HFFc6 (cell line): ENCODE measurements around the gene GDF10. TPM values are rescaled to one million over a fixed set of nuclear protein-coding genes. Genes with fewer than 3 reads are reported as not detected.

ENCODE experiments used
- DNase-seq: peaks from one replicate; pipeline ENCODE4 v3.0.0-alpha.2; 2018
- H3K27ac Mint-ChIP-seq: 2 replicates; pipeline ENCODE4 v1.8.0; 2020; ENCODE audit warnings: mild to moderate bottlenecking, mixed read lengths
- H3K27me3 Mint-ChIP-seq: 2 replicates; pipeline ENCODE4 v1.8.0; 2021; ENCODE audit warnings: mild to moderate bottlenecking, moderate library complexity, mixed read lengths; ENCODE audit not compliant: insufficient read depth
- H3K36me3 Mint-ChIP-seq: 2 replicates; pipeline ENCODE4 v1.8.0; 2021; ENCODE audit warnings: low read depth, mixed read lengths
- H3K4me1 Mint-ChIP-seq: 2 replicates; pipeline ENCODE4 v1.8.0; 2020; ENCODE audit warnings: low read depth, mixed read lengths
- H3K4me3 Mint-ChIP-seq: 2 replicates; pipeline ENCODE4 v1.8.0; 2020; ENCODE audit warnings: mild to moderate bottlenecking, moderate library complexity, mixed read lengths
- H3K9me3 Mint-ChIP-seq: 2 replicates; pipeline ENCODE4 v1.8.0; 2020; ENCODE audit warnings: mild to moderate bottlenecking, mixed read lengths
- total RNA-seq, 6 experiments: library from RNA; stranded (reverse); fragmentation: NEBNext Ultra II Directional; extraction: Animal tissue kit (Norgen Biotek cat#: 25700); gene quantifications; 2 replicates in 1 of 6; 3 replicates in 5 of 6; pipeline ENCODE4 v1.2.3, GENCODE V29; 2021
- TF ChIP-seq, protein P1 (sequence below): fragments of 200-600 bp; sonication (generic); IDR thresholded peaks from 2 replicates; pipeline ENCODE4 v1.5.0; 2021; ENCODE audit warnings: antibody characterized with exemption, mild to moderate bottlenecking

Gene GDF10
- total RNA-seq, 6 experiments from 2014 or later, result not detected

DNA sequence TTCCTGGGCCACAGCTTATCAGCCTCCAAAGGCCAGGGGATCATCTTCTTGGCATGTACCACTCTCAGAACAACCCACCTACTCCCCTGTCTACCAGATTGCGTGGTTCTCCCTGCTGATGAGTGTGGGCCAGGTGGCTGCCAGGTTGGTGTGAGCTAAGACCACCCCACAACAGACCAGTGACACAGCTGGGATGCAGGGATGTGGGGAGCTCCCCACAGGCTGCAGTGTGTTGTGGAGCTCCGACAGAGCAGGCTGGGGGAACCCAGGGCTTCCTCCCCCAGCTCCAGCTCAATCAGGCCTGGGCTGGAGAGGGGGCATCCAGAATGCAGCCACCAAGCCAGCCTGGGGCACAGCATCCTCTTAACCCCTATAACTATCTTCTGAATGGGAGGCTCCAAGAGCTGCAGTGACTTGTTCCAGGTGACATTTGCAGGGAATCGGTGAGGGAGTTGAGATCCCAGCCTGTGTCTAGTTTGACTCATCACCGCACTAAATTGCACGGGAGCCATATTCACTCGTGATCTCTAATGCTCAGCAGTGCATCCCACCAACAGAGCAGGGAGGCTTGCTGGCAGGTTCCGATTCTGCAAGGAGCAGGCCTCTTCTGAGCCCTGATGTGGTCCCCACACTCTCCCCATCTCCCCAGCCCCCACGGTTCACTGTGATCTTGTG, 21.7 kb downstream of the GDF10 start:
- Mint-ChIP-seq H3K27ac (no peak overlapping the region), H3K9me3 (no peaks in the 10 kb centered on the region)

DNA sequence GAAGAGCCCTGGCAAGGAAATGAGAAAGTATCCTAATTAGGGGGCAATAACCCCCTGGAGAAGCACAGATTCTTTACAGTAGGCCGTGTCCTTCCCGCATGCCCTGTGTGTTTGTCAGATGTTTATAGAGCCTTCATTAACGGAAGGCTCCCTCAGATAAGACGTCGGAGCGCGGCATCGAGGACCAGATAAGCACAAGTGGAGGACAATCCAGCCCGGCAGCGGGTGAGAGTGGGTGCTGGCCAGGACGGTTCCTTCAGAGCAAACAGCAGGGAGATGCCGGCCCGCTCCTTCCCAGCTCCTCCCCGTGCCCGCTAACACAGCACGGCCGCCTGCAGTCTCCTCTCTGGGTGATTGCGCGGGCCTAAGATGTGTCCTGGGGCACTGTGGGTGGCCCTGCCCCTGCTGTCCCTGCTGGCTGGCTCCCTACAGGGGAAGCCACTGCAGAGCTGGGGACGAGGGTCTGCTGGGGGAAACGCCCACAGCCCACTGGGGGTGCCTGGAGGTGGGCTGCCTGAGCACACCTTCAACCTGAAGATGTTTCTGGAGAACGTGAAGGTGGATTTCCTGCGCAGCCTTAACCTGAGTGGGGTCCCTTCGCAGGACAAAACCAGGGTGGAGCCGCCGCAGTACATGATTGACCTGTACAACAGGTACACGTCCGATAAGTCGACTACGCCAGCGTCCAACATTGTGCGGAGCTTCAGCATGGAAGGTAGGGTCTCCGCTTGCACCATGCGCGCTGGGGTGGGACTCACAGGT, 22.5 kb downstream of the GDF10 start, which contains the start of gene GDF2:
TSS of gene GDF2 (plus strand) at position 155 of the 762 bp plus-strand sequence. CDS start at position 370, 215 bp downstream.
- Mint-ChIP-seq H3K27ac (no peak within 1 kb of the TSS), H3K9me3 (no peaks in the 10 kb centered on the region), H3K4me3 (no peak within 1 kb of the TSS), H3K4me1 (no peaks in the 10 kb centered on the region), H3K27me3 (peaks cover 43% of the 10 kb centered on the region), H3K36me3 (no peaks in the 10 kb centered on the region)
- TF ChIP-seq, protein P1, sequence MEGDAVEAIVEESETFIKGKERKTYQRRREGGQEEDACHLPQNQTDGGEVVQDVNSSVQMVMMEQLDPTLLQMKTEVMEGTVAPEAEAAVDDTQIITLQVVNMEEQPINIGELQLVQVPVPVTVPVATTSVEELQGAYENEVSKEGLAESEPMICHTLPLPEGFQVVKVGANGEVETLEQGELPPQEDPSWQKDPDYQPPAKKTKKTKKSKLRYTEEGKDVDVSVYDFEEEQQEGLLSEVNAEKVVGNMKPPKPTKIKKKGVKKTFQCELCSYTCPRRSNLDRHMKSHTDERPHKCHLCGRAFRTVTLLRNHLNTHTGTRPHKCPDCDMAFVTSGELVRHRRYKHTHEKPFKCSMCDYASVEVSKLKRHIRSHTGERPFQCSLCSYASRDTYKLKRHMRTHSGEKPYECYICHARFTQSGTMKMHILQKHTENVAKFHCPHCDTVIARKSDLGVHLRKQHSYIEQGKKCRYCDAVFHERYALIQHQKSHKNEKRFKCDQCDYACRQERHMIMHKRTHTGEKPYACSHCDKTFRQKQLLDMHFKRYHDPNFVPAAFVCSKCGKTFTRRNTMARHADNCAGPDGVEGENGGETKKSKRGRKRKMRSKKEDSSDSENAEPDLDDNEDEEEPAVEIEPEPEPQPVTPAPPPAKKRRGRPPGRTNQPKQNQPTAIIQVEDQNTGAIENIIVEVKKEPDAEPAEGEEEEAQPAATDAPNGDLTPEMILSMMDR, result no peak
- DNase-seq, result no peak

More for the DNA sequence above, 21.7 kb downstream of the GDF10 start:
- Mint-ChIP-seq H3K4me3 (no peak overlapping the region), H3K36me3 (no peaks in the 10 kb centered on the region), H3K27me3 (peaks cover 51% of the 10 kb centered on the region), H3K4me1 (no peaks in the 10 kb centered on the region)
- TF ChIP-seq, protein P1, result no peak
- no peak for DNase-seq

DNA sequence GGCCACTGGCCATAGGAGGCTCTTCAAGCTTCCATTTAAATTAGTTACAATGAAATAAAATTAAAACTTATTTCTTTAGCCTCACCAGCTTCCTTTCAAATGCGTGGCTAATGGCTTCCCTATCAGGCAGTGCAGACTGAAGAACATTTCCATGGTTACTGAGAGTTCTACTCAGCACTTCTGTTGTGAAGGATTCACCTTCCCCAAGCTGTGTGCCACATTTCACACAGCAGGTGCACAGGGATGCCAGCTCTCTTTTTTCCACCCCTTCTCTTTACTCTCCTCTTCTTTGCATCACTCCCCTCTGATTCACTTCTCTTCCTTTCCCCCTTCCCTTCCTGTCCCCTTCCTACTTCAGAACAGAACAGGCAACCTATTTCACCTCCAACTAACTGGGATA, 23.1 kb downstream of the GDF10 start:
- no peak overlapping the region for H3K27ac Mint-ChIP-seq
- no peak for DNase-seq
- peaks cover 42% of the 10 kb centered on the region for H3K27me3 Mint-ChIP-seq
- no peak overlapping the region for H3K4me3 Mint-ChIP-seq
- no peaks in the 10 kb centered on the region for H3K4me1 Mint-ChIP-seq
- no peaks in the 10 kb centered on the region for H3K36me3 Mint-ChIP-seq
- TF ChIP-seq, protein P1, result no peak
- no peaks in the 10 kb centered on the region for H3K9me3 Mint-ChIP-seq

DNA sequence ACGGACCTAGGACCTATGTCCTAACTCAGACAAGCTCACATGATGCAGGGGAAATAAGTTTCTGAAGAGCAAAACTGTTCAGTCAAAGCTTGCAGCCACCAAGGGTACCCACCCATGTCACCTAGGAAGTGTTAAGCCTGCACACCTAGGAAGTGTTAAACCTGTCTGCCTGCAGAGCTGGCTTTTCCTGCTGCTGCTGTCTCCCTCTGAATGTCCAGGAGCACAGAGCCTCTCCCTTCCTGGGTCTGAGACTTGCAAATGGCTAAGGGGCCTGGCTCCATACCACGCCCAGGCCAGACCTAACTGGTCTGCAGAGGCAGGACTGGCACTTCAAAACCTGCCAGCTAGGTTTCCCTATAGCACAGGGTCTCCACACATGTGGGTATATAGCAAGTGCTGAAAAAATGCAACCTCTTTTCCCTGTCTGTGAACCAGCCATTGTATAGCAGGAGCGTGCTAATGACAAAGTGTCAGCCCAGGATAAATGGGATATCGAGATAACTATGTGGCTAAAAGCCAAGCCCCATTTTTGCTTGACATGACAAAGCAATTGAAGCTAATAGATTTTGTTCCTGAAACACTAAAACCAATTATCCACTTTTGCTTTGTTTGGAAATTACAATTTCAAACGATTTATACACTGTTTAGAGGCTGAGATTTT, 23.8 kb downstream of the GDF10 start:
- no peak for DNase-seq
- Mint-ChIP-seq H3K9me3 (no peaks in the 10 kb centered on the region), H3K36me3 (no peaks in the 10 kb centered on the region), H3K4me3 (no peak overlapping the region), H3K27ac (no peak overlapping the region), H3K27me3 (peaks cover 39% of the 10 kb centered on the region), H3K4me1 (no peaks in the 10 kb centered on the region)
- TF ChIP-seq, protein P1, result no peak

DNA sequence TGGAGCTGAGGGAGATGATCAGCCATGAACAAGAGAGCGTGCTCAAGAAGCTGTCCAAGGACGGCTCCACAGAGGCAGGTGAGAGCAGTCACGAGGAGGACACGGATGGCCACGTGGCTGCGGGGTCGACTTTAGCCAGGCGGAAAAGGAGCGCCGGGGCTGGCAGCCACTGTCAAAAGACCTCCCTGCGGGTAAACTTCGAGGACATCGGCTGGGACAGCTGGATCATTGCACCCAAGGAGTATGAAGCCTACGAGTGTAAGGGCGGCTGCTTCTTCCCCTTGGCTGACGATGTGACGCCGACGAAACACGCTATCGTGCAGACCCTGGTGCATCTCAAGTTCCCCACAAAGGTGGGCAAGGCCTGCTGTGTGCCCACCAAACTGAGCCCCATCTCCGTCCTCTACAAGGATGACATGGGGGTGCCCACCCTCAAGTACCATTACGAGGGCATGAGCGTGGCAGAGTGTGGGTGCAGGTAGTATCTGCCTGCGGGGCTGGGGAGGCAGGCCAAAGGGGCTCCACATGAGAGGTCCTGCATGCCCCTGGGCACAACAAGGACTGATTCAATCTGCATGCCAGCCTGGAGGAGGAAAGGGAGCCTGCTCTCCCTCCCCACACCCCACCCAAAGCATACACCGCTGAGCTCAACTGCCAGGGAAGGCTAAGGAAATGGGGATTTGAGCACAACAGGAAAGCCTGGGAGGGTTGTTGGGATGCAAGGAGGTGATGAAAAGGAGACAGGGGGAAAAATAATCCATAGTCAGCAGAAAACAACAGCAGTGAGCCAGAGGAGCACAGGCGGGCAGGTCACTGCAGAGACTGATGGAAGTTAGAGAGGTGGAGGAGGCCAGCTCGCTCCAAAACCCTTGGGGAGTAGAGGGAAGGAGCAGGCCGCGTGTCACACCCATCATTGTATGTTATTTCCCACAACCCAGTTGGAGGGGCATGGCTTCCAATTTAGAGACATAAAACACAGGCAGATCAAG, 25.6 kb downstream of the GDF10 start:
- H3K27ac Mint-ChIP-seq, result no peak overlapping the region
- H3K9me3 Mint-ChIP-seq, result no peaks in the 10 kb centered on the region
- no peaks in the 10 kb centered on the region for H3K36me3 Mint-ChIP-seq
- DNase-seq, result no peak
- no peaks in the 10 kb centered on the region for H3K4me1 Mint-ChIP-seq
- TF ChIP-seq, protein P1, result no peak
- H3K27me3 Mint-ChIP-seq, result peaks cover 29% of the 10 kb centered on the region
- H3K4me3 Mint-ChIP-seq, result no peak overlapping the region
